Esophagus squamous epithelium (tissue), 4 donors: ENCODE measurements around the gene ATL2.

Experiments
- CTCF ChIP-seq, 6 experiments: fragments of 450-650 bp in 4 of 6; fragments of 200-600 bp in 2 of 6; sonication (generic) in 2 of 6; IDR thresholded peaks; one replicate each; pipeline ENCODE4 v1.5.1; 2016 to 2019; ENCODE audit warnings: antibody characterized with exemption in 6 of 6, mild to moderate bottlenecking in 4 of 6, moderate library complexity in 4 of 6
- POLR2A ChIP-seq, 4 donors: fragments of 450-650 bp; IDR thresholded peaks; one replicate each; pipeline ENCODE4 v1.6.1; 2017; ENCODE audit warnings: antibody characterized with exemption in 4 of 4, mild to moderate bottlenecking in 4 of 4, moderate library complexity in 3 of 4

- TF ChIP-seq CTCF (IDR thresholded peaks at IDR 0.05), result no peak
- TF ChIP-seq POLR2A (IDR thresholded peaks at IDR 0.05), result no peak
Measured at GRCh38 chr2:38266382-38267061, 110.6 kb downstream of the ATL2 start.
